Heart left ventricle (tissue), 16 donors: ENCODE measurements around the gene SEC23IP. TPM values are rescaled to one million over a fixed set of nuclear protein-coding genes. Genes with fewer than 3 reads are reported as not detected.

Source experiments
- ATAC-seq, 4 donors: fragments of 200-7000 bp; cut with Tn5 transposase; one replicate each; pipeline ENCODE4 v1.9.1; 2020 to 2022; ENCODE audit warnings: moderate library complexity in 4 of 4, mild to moderate bottlenecking in 3 of 4, moderate number of reproducible peaks in 1 of 4
- DNase-seq, 5 donors: peaks; one replicate each; pipeline ENCODE4 v3.0.0-alpha.2; 2020
- H3K27ac ChIP-seq, 12 donors: fragments of 200-600 bp; sonication (generic) in 4 of 12; one replicate each; pipeline versions ENCODE4 v1.5.0 to v1.8.0; 2016 to 2022; ENCODE audit warnings: mild to moderate bottlenecking in 2 of 12
- H3K27me3 ChIP-seq, 9 donors: fragments of 200-600 bp; sonication (generic) in 2 of 9; one replicate each; pipeline versions ENCODE4 v1.5.1 to v1.8.0; 2016 to 2022; ENCODE audit warnings: mild to moderate bottlenecking in 3 of 9
- H3K36me3 ChIP-seq, 9 donors: fragments of 200-600 bp; sonication (generic) in 2 of 9; one replicate each; pipeline versions ENCODE4 v1.5.0 to v1.8.0; 2018 to 2022; ENCODE audit warnings: mild to moderate bottlenecking in 2 of 9
- H3K4me1 ChIP-seq, 12 donors: fragments of 200-600 bp; sonication (generic) in 4 of 12; one replicate each; pipeline versions ENCODE4 v1.5.0 to v1.8.0; 2016 to 2022; ENCODE audit warnings: mild to moderate bottlenecking in 3 of 12
- H3K4me3 ChIP-seq, 12 donors: fragments of 200-600 bp; sonication (generic) in 4 of 12; one replicate each; pipeline versions ENCODE4 v1.5.0 to v1.8.0; 2017 to 2022; ENCODE audit warnings: mild to moderate bottlenecking in 9 of 12, moderate library complexity in 4 of 12
- H3K9me3 ChIP-seq, 12 donors: fragments of 200-600 bp; sonication (generic) in 4 of 12; one replicate each; pipeline versions ENCODE4 v1.5.0 to v1.8.0; 2016 to 2022; ENCODE audit warnings: mild to moderate bottlenecking in 1 of 12
- CTCF ChIP-seq, 12 donors: fragments of 200-600 bp; sonication (generic) in 4 of 12; IDR thresholded peaks; one replicate each; pipeline versions ENCODE4 v1.5.0 to v1.8.0; 2018 to 2022; ENCODE audit warnings: antibody characterized with exemption in 12 of 12, mild to moderate bottlenecking in 5 of 12
- POLR2A ChIP-seq, 2 donors: fragments of 450-650 bp; IDR thresholded peaks; one replicate each; pipeline ENCODE4 v1.6.1; 2017; ENCODE audit warnings: antibody characterized with exemption in 2 of 2, mild to moderate bottlenecking in 2 of 2, moderate library complexity in 2 of 2
- WGBS, 4 donors: extraction: QIAGEN DNeasy Blood & Tissue Kit in 2 of 4; methylation state at CpG; one replicate each; pipeline versions ENCODE4 v1.1.5 to v1.1.7; 2013 to 2018; 5-methylcytosine and 5-hydroxymethylcytosine counted together
- intact Hi-C, 10 donors: fragments of 100-400 bp; cut with DNase I; formaldehyde crosslinking; loops; one replicate each; pipeline versions ENCODE4 v1.11.1 to v1.14.2; 2022
- polyA plus RNA-seq, 2 donors: library from polyadenylated mRNA; stranded (reverse); fragments of 200-250 nt; gene quantifications; one replicate each; pipeline ENCODE4 v1.2.3, GENCODE V29; 2013
- total RNA-seq, 9 donors: library from RNA; depleted of rRNA in 2 of 9; stranded (reverse); fragments of >200 nt in 2 of 9; fragmentation: NEBNext Ultra II Directional in 3 of 9; extraction: Animal tissue kit (Norgen Biotek cat#: 25700) in 3 of 9; gene quantifications; one replicate each; pipeline versions ENCODE4 v1.1.0 to v1.2.4, GENCODE V29; 2016 to 2023
- donor health status: ischemic (EF 13 %, LVEDD 7.1; RV severe dilation, severe dysfunction).
- donor health status: healthy with polysubstance abuse.
- donor health status: DM: no; HTN: yes; CAD: no.
- donor health status: DM: no; HTN: no; CAD: no.
- donor health status: ischemic (EF 25% LVEDD 6.9; RV normal size, moderate dysfunction).
- donor health status: ischemic (EF 25% LVEDD 5.7; RV mildly dilated, moderate dysfunction).
- donor health status: healthy.
- donor health status: DM: yes; HTN: yes; CAD: no.
- donor health status: ischemic (EF 35%, LVEDD 5.7; RV mildly dilated, moderate dysfunction).
- donor health status: nonischemic (EF 11% LVEDD 7.7; RV severe dilation, severe dysfunction).
- donor health status: DM: yes; HTN: yes; CAD: no.
- donor health status: PGD.
- donor health status: ischemic (EF 29% LVEDD 5.4; RV normal size, mild dysfunction).
- donor health status: nonischemic (EF 23%, LVEDD 6.1; RV moderate dilation, normal function).

Gene SEC23IP
- total and polyA plus RNA-seq, 11 donors, result 4.3 to 42.0 (median 26.2) TPM

DNA sequence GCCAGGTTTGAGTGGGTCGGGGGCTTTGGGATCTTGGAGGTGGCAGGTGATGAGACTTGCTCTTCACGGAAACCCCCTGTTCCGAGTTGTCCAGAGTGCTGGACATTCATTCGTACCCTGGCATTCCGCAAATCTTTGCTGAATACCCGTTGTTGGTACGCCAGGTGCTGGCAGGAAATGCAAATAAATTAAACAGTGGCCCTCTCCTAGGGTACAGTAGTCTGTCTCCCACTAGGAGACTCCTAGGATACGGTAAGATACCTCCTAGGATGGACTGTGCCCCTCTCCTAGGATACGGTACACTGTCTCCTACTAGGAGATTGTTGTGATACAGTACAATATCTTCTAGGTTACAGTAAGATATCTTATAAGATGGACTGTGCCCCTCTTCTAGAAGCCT lies 544 bp downstream of the SEC23IP start:
- Histone ChIP-seq H3K36me3 (peaks cover 0 to 13% (median 4%) of the 10 kb centered on the region in 9 donors), H3K27me3 (no peaks in the 10 kb centered on the region), H3K4me1 (peaks cover 3 to 65% (median 38%) of the 10 kb centered on the region in 12 donors), H3K9me3 (no peaks in the 10 kb centered on the region), H3K27ac (peak overlapping the region; percentile 65 to 95 (median 86)), H3K4me3 (peak overlapping the region; percentile 74 to 97 (median 89))
- intact Hi-C loops, result loop anchor here in 1 of 10 donors (10.0 kb wide), 1 partner anchor 728 kb away; the partner anchor contains the start of gene SFXN4
- DNase-seq, result no peak
- TF ChIP-seq POLR2A (IDR thresholded peaks at IDR 0.05), result no peak
- TF ChIP-seq CTCF (IDR thresholded peaks at IDR 0.05), result no peak
- 5 to 8% (median 7%) methylated on average over 2 to 9 of the region's 9 CpGs for WGBS, 4 donors
- no peak for ATAC-seq

DNA sequence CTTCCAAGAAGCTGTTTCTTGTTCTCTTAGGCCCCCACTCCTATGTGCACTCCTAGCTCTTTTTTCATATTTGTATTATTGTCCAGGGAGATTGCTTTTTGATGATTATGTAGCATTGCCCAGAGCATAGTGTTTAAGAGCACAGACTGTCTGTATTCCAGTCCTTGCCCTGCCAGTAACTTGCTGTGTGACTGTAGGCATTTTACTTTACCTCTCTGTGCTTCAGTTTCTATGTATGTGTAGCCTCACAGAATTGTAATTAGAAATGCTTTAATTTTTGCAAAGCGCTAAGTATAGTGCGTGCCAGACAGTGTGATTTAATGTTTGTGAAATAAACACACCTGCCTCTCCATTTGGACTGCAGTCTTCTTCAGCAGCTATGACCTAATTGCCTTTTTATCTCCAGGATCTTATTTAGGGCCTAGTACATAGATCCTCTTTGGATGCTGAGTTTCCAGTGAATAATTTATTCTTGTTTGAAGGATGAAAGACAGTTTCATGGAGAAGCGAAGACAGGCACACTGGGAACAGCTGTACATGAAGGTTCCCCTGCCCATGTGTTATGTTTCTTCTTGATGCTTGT lies 1.4 kb downstream of the SEC23IP start:
- Histone ChIP-seq H3K27me3 (no peaks in the 10 kb centered on the region), H3K36me3 (peaks cover 0 to 22% (median 10%) of the 10 kb centered on the region in 9 donors), H3K4me1 (peaks cover 3 to 59% (median 38%) of the 10 kb centered on the region in 12 donors), H3K27ac (no peak overlapping the region), H3K9me3 (no peaks in the 10 kb centered on the region), H3K4me3 (peak overlapping the region in 9 of 12 donors; percentile 74 to 97 (median 90))
- ATAC-seq, result no peak
- WGBS, 4 donors, result 93 to 97% (median 94%) methylated on average over 3 of the region's 3 CpGs
- TF ChIP-seq POLR2A (IDR thresholded peaks at IDR 0.05) (no peak), CTCF (IDR thresholded peaks at IDR 0.05) (no peak)
- no peak for DNase-seq
- intact Hi-C loops, result loop anchor here in 1 of 10 donors (10.0 kb wide), 1 partner anchor 729 kb away; the partner anchor contains the start of gene SFXN4

DNA sequence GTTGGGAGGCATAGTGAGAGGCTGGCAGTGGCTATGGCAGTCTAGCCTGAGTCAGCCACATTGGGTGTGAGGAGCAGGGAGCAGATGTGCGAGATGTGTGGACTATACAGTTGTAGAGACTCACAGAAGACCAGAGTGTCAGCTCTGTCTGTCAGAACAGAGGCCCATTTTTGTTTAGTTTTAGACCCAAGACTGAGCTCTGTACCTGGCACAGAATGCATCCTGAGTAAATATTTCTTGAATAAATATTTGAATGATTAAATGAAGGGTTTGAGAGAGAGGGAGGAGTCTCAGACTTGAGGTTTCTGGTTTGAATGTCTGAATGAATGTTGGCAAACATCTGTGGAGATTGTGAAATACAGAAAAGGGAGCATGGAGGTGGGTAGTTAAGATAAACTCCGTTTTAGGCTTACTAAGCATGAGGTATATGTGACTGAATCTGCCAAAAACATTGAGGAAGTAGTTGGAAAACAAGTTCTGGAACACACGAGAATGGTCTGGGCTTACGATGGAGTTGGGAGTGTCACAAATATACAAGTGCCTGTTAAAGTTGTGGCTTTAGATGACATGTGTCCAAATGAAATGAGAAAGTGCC lies 3.6 kb downstream of the SEC23IP start:
- no peak for TF ChIP-seq POLR2A (IDR thresholded peaks at IDR 0.05)
- TF ChIP-seq CTCF (IDR thresholded peaks at IDR 0.05), result no peak
- Histone ChIP-seq H3K27me3 (no peaks in the 10 kb centered on the region), H3K36me3 (peaks cover 0 to 31% (median 24%) of the 10 kb centered on the region in 9 donors), H3K4me1 (peaks cover 3 to 65% (median 40%) of the 10 kb centered on the region in 12 donors), H3K9me3 (no peaks in the 10 kb centered on the region), H3K27ac (peak overlapping the region in 5 of 12 donors; percentile 20 to 64 (median 37)), H3K4me3 (no peak overlapping the region)
- intact Hi-C loops, result loop anchor here in 1 of 10 donors (10.0 kb wide), 1 partner anchor 731 kb away; the partner anchor contains the start of gene SFXN4
- WGBS, 4 donors, result 34 to 47% (median 40%) methylated on average over 4 of the region's 4 CpGs
- ATAC-seq (peak in 1 of 4 donors; percentile 5), DNase-seq (no peak)
